NCI-H2029 treated with DMSO at 0.1 percent for 48 hours (cell line): ENCODE data around the gene SPATA32.

Experiments used
- DNase-seq: peaks from one replicate; lab custom pipeline; 2025; lab: John Stamatoyannopoulos, UW

The SPATA32 gene

DNA sequence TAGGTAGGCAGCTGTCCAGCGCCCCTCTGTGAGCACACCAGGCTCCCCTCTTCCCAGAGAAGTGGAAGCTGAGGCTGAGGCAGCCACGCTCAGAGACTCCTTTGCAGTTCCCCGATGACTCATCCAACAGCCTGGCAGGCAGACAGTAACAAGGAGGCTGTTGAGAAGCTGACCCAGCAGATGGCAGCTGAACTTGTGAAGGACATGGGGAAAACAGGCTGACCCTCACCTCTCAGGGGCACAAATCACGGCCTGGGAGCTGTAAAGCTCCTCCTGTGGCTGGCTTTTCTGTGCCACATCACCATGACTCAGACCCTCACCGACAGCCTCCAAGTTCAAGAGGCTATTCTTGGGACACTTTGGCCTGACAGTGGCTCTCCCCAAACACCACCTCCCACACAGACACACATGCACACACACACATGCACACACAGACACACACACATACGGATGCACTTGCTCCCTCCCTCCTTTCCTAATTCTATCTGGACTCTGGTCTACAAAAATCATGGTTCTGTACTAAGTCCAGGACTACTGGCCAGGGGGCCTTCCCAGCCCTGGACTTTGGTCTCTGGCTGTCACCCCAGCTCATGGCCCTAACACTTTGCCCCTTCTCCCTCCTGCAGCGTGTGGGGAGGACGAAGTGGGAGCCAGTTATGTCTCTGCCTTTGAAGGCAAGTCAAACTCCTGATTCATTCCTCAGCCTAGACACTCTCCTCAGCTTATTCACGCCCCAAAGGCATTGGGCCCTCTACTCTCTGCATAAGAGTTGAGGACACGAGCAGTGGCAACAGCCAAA lies 31.7 kb upstream of the SPATA32 start:
- no peak for DNase-seq

DNA sequence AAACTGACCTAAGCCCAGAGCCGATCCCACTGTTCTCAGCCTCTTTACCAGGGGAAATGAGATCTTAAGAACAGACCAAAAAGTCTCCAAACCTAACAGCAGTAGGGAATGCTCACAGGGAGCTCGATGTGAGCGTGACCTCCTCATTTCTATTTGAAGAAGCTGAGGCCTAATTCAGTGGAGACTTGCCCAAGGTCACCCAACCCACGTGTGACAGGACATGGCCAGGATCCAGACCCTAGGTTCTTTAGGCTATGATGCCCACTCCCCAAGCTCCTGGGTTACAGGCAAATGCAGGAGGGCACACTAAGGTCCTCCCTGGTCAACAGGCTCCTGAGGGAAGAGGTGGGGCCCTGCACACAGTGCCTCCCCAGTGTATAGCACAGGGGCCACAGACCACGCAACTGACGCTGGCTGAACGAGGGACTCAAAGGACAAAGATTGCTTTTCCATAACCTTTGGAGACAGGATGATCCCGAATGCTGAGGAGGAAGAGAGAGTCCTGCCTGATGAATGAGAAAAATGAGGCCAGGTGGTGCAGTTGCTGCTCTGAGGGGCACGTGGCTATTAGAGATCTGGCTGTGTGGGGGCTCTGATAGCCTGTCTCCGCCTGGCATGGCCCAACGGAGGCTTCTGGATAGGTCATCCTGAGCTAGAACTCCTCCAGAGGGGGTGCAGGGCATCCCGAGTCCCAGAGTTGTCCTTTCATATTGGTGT lies 31.0 kb upstream of the SPATA32 start:
- no peak for DNase-seq

DNA sequence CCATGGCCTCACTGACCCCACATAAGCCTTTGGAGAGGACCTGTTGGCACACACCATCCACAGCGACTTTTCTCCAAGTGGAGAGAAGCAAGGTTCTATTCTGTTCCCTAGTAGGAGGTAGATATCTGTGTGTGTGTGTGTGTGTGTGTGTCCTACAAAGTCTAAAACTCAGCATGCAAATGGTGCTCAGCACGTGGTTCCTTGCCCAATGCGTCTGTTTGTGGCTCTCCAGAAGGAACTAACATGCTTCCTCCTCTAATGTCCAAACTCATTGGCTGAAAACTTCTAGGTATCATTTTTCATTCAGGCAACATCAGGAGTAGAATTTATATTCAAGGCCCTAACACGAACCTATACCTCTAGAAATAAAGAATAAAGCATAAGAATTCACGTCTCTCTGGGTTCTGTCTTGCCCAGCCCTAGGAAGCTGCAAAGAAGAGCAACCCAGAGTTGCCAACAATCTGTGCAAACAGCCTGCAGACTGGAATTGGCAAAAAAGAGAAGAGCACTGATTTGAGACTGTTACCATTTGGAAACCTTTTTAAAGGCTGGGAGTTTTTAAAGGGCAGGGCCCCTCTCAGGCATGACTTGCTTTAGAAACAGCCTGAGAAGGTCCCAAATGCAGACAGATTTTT lies 29.4 kb upstream of the SPATA32 start:
- no peak for DNase-seq

DNA sequence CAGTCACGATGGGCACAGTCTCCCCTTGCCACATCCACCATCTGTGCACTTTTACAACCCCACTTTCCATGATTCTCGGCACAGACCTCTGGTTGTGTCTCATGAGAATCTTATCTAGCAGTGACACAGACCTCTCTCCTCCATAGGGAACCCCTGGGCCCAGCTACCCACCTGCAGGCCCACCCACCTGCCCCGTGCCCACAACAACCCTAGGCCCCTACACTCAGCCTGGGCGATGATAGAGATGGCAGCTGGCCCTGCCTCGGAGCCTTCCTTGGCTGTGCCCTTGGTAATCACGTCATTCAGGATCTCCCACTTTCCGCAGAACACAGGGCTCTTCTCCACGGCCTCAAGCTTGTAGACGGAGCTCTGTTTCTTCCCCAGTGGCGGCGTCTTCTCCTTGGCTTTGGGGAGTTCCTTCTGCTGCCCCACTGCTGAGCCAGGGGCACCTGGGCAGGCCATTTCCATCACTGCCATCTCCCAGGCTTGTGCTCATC lies 28.4 kb upstream of the SPATA32 start:
- no peak for DNase-seq

DNA sequence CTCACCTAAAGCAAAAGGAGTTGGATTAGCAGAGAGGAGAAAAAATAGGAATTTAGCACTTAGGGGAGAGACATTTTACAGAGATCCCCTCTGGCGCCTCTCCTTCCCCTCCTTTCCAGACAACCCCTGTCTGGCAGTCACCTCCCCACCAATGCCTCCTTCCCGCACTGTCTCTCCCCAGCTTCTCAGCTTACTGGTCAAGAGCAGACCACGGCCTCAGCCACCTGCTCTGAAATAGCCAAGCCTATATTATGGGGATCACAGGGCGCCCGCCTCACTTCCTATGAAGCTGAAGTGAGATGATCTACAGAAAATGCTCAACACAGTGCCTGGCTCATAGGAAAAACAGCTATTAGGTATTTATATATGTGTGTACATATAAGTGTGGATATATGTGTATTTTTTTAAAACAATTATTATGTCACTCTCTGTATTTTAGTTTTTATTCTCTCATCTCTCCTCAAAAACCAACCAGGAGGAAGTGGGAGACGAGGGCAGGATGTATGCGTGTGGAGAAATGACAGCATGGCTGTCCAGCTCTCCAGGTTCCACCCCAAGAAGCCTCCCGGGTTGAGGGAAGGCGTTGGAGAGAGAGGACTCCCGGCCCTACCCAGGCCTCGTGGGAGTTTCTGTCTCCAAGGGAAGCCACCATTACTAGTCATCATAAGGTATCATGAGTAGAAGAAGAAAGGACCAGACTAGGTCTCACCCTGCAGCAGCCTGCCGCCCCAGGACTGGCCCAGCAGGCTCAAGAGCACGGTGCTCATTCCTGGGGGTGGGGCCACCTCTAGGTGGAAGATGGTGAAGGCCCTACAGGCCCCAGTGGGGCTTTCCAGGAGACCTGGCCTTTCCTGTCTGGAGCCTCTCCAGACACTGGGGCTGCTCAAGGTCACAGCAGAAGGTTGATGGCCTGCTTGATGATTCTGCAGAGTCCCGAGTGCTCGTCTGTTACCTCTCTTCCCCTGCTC lies 27.7 kb upstream of the SPATA32 start:
- no peak for DNase-seq

DNA sequence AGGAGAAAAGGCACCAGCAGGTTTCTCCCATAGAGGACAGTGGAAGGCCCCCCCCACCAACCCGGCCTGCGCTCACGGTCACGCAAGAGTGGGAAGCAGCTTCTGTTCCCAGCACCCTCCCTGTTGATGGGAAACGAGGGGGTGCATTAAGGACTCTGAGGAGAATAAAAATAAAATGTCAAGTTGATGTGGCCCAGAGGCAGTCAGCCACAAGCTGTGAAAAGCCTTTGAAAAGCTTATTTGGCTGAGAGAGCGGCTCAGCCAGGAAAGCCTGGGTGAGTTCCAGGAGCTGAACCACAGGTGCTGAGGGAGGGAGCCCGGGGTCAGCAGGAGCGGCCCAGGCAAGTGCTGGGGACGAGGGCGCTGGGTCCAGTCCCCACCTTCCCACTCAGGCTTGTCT lies 26.9 kb upstream of the SPATA32 start:
- peak; percentile 26 for DNase-seq

DNA sequence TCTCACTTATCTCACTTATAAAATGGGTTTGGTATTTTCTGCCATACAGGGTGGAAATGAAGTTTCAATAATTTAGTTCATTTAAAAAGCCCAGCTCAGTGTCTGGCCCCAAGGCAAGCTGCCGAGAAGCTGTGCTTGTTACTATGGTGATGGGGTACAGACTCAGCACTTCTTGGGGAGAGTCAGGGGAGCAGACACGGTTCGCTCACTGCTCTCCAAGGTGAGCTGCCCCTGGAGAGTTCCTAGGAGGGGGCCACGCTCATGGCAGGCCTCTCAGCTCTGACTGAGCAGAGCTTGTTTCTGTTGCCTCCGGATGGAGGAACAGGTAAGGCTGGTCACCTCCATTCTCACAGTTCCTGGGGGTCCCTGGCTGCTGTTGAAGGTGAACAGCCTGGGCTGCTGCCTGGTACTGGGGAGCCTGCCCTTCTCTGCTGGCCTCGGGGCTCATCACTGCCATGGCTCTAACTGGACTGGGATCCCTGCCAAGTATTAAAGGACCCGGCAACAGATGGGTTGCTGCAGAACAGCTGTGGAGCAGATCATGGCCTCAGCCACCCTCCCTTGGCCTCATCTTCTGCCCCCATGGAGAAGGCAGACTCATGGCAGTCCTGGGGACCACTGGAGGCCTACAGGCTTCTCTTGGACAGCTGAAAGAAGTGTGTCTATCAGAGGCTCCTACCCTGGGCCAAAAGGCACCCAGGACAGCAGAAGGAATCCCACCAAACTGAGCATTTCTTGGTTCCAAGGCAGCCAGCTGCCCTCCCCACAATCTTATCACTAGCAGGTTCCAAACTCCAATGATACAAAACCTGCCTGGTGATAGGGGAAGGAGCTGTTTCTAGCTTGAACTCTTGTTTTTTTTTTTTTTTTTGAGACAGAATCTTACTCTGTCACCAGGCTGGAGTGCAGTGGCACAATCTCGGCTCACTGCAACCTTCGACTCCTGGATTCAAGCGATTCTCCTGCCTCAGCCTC lies 25.9 kb upstream of the SPATA32 start:
- no peak for DNase-seq

DNA sequence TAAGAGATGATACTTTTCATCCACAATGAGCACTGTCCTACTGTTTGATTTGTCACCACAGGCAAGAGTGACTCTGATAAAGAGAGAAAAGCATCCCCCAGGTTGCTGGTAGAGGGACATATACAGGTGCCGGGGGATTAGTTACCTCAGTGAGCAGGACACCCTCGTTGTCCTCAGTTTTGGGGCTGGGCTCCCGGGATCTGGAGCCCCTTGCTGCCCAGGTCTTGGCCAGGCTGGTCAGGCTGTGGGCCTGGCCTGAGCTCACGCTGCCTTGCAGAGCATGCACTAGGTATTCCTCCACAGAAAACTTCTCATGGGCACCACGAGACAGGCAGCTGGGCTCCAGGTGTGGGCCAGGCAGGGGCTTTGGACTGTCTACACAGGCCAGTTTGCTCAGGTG lies 24.4 kb upstream of the SPATA32 start:
- DNase-seq = no peak

DNA sequence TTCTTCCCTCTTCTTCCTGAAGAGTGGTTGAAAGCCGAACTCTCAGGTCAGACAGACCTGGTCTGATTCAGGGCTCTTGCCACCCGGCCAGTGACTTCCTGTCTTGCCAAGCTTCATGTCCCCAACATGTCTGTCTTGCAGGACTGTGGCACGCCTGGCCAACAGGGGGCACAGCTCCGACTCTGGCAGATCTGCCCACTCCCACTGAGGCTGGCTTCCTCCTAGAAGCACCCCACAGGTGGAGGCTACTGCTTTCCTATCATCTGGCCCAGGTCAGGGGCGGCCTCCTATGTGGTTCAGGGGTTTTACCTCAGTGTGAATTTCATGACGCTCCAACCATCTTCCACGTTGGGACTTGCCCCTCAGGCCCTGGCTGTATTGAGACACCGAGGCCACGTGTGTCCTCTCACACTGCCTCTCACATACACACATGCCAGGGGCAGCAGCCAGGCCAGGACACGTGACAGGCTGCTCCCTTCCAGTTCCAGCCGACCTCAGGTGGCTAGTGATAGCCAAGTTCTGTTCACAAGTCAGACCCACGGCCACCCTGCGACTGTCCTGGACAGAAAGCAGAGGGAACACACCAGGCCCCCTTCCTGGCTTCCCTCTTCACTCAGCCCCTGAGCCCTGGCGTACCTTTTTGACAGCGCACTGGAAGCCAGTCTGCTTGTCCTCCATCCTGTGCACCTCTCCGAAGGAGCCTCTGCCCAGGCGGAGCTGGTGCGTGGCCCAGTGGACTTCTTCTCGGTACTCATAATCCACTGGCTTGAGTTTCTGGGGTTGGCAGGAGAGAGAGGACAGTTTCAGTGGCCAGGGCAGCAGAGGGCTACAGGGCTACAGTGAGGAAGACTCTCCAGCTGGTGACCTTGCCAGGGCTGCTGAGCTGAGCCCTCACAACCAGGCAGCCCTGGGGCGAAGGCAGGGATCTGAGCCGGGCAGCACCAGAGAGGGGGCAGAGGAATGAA lies 22.6 kb upstream of the SPATA32 start:
- DNase-seq = no peak

DNA sequence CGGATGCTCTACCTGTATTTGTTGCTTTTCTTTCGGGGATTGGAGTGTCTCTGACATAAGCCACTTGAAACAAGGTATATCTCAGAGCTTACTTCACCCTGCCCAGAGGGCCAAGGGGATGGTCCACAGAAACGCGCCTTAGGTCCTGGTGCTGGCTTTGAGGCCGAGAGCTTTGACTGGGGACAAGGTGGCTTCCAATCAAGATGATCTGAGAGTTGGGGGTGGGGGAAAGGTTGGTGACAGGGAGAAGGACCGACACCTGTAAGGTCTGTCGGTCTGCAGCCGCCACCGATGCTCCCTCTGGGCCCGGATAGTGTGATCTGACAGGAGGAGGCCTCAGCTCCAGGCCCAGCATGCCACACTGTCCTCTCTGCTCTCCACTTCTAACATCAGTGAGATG lies 21.8 kb upstream of the SPATA32 start:
- DNase-seq = no peak

DNA sequence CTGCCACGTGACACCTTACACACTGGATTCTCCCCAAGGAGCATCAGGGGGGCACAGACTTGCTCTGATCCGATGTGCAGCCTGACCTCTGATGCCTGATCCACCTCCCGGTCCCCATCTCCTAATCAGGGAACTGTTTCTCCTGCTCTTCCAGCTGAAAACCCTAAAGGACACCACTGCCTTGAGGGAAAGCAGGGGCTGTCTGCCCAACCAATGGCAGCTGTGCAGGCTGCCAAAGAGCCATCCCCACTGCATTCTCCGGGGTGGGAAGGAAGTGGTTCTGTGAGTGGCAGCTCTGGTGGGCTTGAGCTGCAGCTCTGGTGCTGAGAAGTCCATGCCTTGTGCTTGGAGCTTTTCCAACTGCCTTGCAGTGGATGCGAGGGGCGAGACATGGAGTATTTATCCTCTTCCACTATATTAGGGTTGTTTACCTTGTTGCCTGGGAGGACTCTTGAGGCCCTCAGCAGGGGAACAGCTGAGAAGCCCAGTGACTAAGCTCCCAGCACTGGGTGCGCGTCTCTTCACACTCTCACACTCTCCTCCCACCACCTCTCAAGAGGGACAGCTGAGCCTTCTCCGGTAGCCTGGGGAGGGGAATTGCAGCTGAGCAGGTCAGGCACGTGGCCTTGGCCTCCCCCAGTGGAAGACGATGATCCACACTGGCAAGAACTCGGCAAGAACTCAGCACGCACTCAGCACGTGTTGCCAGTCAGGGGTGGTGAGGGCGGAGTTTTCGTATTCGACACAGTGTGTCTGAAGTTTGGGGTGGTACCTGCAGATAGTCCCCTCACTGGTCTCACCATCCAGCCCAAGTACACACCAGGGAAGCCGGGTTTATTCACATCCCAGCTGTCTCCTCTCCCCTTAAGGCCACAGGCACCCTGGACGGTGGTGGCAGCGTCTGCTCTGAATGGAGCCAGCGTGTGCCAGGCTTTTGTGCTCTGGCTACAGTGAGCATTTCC lies 21.1 kb upstream of the SPATA32 start:
- DNase-seq = peak; percentile 72

DNA sequence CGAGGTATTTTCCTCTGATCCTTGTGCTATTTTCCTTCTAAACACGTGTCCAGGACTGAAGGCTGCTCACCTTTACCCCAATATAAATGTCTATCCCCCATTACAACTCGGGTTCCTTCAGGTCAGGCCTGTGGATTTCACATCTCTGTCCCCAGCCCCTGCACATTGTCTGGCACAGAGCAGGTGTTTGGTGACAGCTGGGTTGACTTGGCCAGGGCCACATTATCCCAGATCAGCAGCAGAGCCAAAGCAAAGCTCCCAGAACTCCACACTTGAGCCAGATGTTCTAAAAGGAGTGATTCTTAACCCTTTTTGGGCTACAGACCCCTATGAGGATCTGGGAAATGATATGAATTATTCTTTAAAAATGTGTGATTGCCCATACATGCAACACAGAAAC lies 18.0 kb upstream of the SPATA32 start:
- no peak for DNase-seq

GRCh38 chr17:45277992-45278391 lies 16.1 kb upstream of the SPATA32 start:
- no peak for DNase-seq

DNA sequence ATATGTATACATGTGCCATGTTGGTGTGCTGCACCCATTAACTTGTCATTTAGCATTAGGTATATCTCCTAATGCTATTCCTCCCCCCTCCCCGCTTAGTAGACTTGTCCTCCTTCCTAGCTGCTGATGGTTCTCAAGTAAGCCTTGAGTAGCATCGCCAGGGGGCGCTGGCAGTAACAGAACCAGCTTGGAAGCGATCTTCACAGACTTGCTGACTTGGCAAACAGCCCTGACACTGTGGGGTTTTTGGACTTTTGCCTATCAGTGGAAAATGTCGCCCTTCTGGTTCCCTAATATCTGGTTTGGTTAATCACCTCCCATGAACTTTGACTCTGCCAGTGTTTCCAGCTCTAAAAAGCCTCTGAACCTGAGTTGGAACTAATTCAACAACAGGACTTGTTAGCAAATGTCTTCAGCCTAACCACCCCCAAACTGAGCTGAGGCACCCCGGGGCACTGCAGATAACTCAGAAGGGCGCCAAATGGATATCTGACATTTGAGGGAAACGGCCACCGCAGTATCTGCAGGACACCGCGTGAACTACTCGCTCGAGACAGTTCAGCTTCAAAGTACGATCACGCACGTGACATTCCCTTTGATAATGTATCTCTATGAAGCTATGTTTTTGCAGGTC lies 15.4 kb upstream of the SPATA32 start:
- DNase-seq = peak; percentile 80

- no peak for DNase-seq
Measured at GRCh38 chr17:45276031-45276430, 14.1 kb upstream of the SPATA32 start.

DNA sequence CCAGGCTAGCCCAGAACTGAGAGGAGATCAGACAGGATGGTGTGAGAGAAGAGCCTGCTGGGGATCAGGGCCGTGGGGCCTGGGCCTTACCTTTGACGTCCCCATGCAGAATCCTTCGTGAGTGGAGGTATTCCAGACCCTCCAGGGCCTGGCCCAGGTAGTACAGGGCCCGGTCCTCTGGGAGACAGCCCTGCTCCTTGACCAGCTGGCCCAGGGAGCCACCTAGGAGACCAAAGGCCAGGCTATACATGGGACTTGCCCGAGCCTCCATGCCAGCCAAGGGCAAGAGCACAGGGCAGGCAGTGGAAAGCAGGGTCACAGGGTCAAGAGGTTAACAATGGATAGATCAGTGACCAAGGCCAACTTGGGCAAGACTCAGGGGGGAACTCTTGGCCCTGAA lies 12.1 kb upstream of the SPATA32 start:
- no peak for DNase-seq

DNA sequence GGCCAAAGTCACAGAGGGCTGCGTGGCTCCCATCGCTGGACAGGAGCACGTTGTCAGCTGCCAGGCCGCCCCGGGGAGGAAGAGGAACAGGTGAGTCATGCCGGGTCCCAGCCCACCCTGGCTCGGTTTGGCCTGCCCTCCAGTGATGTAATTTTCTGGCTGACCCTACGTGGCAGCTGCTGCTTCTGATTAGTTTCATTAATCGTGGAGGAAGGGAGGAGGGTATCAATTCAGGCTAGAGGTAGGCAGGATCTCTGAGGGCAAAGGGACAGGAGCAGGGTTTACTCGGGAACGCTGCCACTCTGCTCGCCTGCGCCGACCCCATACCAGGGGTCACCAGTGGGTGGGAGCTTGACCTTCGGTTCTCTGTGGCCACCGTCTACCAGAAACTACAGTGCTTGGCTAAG lies 11.7 kb upstream of the SPATA32 start:
- DNase-seq = no peak

DNA sequence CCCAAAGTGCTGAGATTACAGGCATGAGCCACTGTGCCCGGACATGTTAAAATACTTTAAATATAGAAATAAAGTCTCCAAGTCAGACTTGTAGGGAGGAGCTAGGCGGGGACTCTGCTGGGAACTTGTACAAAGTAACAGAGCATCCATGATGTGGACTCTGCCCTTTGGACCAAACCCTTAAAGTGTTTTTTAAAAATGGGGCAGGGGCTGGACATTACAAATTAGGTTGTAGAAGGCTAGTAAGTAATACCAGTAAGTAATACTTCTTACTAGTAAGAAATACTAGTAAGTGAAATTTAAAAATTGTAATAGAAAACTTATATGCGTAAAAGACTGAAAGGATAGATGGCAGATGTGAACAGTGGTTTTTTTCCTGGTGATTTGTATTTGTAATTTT lies 9.7 kb upstream of the SPATA32 start:
- DNase-seq = no peak
